WTC11 (cell line): ENCODE data around the gene RNF181. TPM values are rescaled to one million over a fixed set of nuclear protein-coding genes. Genes with fewer than 3 reads are reported as not detected.

Experiments used
- ATAC-seq: fragments of 200-7000 bp; cut with Tn5 transposase; 2 replicates; pipeline ENCODE4 v1.10.0; 2021; ENCODE audit warnings: mild to moderate bottlenecking, moderate library complexity
- CTCF ChIA-PET: fragments of 300-600 bp; sonication (Branson Sonifier 250); formaldehyde crosslinking; loops from one replicate; lab custom pipeline; 2021; ENCODE audit warnings: antibody characterized with exemption; lab: Charles Lee
- POLR2A ChIA-PET: fragments of 350-600 bp; sonication (Branson Sonifier 250); formaldehyde crosslinking; loops from one replicate; lab custom pipeline; 2021; ENCODE audit warnings: antibody characterized with exemption; lab: Charles Lee
- DNase-seq: peaks from one replicate; pipeline ENCODE4 v3.0.0; 2021; ENCODE audit warnings: low spot score
- H3K27ac Mint-ChIP-seq: 2 replicates; pipeline ENCODE4 v1.8.0; 2021; ENCODE audit warnings: mixed read lengths
- H3K27me3 Mint-ChIP-seq: 2 replicates; pipeline ENCODE4 v1.8.0; 2021; ENCODE audit warnings: low read depth, mild to moderate bottlenecking, moderate library complexity, mixed read lengths
- H3K36me3 Mint-ChIP-seq: 2 replicates; pipeline ENCODE4 v1.8.0; 2021; ENCODE audit warnings: mixed read lengths
- H3K4me1 Mint-ChIP-seq: 2 replicates; pipeline ENCODE4 v1.8.0; 2022; ENCODE audit warnings: mixed read lengths
- H3K4me3 Mint-ChIP-seq: 2 replicates; pipeline ENCODE4 v1.8.0; 2021; ENCODE audit warnings: mild to moderate bottlenecking, moderate library complexity, mixed read lengths
- H3K9me3 Mint-ChIP-seq: 2 replicates; pipeline ENCODE4 v1.8.0; 2021; ENCODE audit warnings: mixed read lengths
- ARID4B ChIP-seq: sonication (generic); formaldehyde crosslinking; IDR thresholded peaks from 2 replicates; pipeline ENCODE4 v1.8.0; 2023; ENCODE audit warnings: missing genetic modification reagents, mild to moderate bottlenecking, borderline replicate concordance
- ATF2 ChIP-seq: sonication (generic); formaldehyde crosslinking; IDR thresholded peaks from 2 replicates; pipeline ENCODE4 v1.8.1; 2022; ENCODE audit warnings: low read depth, missing genetic modification reagents, borderline replicate concordance
- ATF3 ChIP-seq: sonication (generic); formaldehyde crosslinking; conservative IDR thresholded peaks from 2 replicates; pipeline ENCODE4 v1.8.1; 2022; ENCODE audit warnings: mild to moderate bottlenecking, missing genetic modification reagents
- ATF6 ChIP-seq: sonication (generic); formaldehyde crosslinking; IDR thresholded peaks from 2 replicates; pipeline ENCODE4 v1.8.1; 2023; ENCODE audit warnings: mild to moderate bottlenecking, missing genetic modification reagents
- CTCF ChIP-seq: fragments of 200-600 bp; IDR thresholded peaks from 2 replicates; pipeline ENCODE4 v1.8.0; 2022; ENCODE audit warnings: antibody characterized with exemption
- ETV6 ChIP-seq: sonication (generic); formaldehyde crosslinking; IDR thresholded peaks from 2 replicates; pipeline ENCODE4 v1.8.1; 2022; ENCODE audit warnings: mild to moderate bottlenecking, missing genetic modification reagents
- FOXP1 ChIP-seq: sonication (generic); formaldehyde crosslinking; IDR thresholded peaks from 2 replicates; pipeline ENCODE4 v1.8.0; 2022; ENCODE audit warnings: missing genetic modification reagents, mild to moderate bottlenecking, moderate library complexity, borderline replicate concordance
- GRHL2 ChIP-seq: fragments of 250-450 bp; sonication (Bioruptor Pico); IDR thresholded peaks from 2 replicates; pipeline ENCODE4 v1.8.0; 2022; ENCODE audit warnings: mild to moderate bottlenecking, moderate library complexity; ENCODE audit not compliant: insufficient replicate concordance, severe bottlenecking
- HMGA2 ChIP-seq: fragments of 250-450 bp; sonication (Bioruptor Pico); IDR thresholded peaks from 2 replicates; pipeline ENCODE4 v1.4.0; 2021; ENCODE audit warnings: mild to moderate bottlenecking, moderate library complexity
- MXD4 ChIP-seq: fragments of 250-450 bp; sonication (Bioruptor Pico); IDR thresholded peaks from 2 replicates; pipeline ENCODE4 v1.8.0; 2021; ENCODE audit warnings: mild to moderate bottlenecking, moderate library complexity, borderline replicate concordance
- MYBL2 ChIP-seq: sonication (generic); formaldehyde crosslinking; IDR thresholded peaks from 2 replicates; pipeline ENCODE4 v1.8.1; 2023; ENCODE audit warnings: mild to moderate bottlenecking, moderate library complexity, missing genetic modification reagents
- NFYB ChIP-seq: sonication (generic); formaldehyde crosslinking; conservative IDR thresholded peaks from 2 replicates; pipeline ENCODE4 v1.8.0; 2022; ENCODE audit warnings: low read depth, missing genetic modification reagents
- PRRX2 ChIP-seq: fragments of 250-450 bp; sonication (Bioruptor Pico); IDR thresholded peaks from 2 replicates; pipeline ENCODE4 v1.8.0; 2021; ENCODE audit warnings: mild to moderate bottlenecking
- RELA ChIP-seq: sonication (generic); formaldehyde crosslinking; IDR thresholded peaks from 2 replicates; pipeline ENCODE4 v1.8.1; 2022; ENCODE audit warnings: missing genetic modification reagents, mild to moderate bottlenecking, borderline replicate concordance
- TEAD4 ChIP-seq: sonication (generic); formaldehyde crosslinking; IDR thresholded peaks from 2 replicates; pipeline ENCODE4 v1.8.0; 2022; ENCODE audit warnings: mild to moderate bottlenecking, missing genetic modification reagents
- TP53 ChIP-seq: sonication (generic); formaldehyde crosslinking; IDR thresholded peaks from 2 replicates; pipeline ENCODE4 v1.8.1; 2023; ENCODE audit warnings: mild to moderate bottlenecking, missing genetic modification reagents
- ZNF121 ChIP-seq: sonication (generic); formaldehyde crosslinking; IDR thresholded peaks from 2 replicates; pipeline ENCODE4 v1.8.0; 2023; ENCODE audit warnings: missing genetic modification reagents
- ZNF263 ChIP-seq: sonication (generic); formaldehyde crosslinking; IDR thresholded peaks from 2 replicates; pipeline ENCODE4 v1.8.1; 2022; ENCODE audit warnings: low read depth, mild to moderate bottlenecking, moderate library complexity, missing genetic modification reagents
- ZNF396 ChIP-seq: fragments of 250-450 bp; sonication (Bioruptor Pico); IDR thresholded peaks from 2 replicates; pipeline ENCODE4 v1.8.0; 2021; ENCODE audit warnings: mild to moderate bottlenecking, moderate library complexity, borderline replicate concordance
- ZNF416 ChIP-seq: fragments of 250-450 bp; sonication (Bioruptor Pico); IDR thresholded peaks from 2 replicates; pipeline ENCODE4 v1.9.0; 2021; ENCODE audit warnings: mild to moderate bottlenecking, inconsistent platforms
- total RNA-seq: library from RNA; stranded (reverse); gene quantifications from 3 replicates; pipeline ENCODE4 v1.2.3, GENCODE V29; 2021
- TF ChIP-seq, protein P1 (sequence below): fragments of 250-450 bp; sonication (Bioruptor Pico); IDR thresholded peaks from 2 replicates; pipeline ENCODE4 v1.9.0; 2021; ENCODE audit warnings: moderate library complexity, mild to moderate bottlenecking, inconsistent platforms, borderline replicate concordance

Gene RNF181
- total RNA-seq, 1 experiment from 2014 or later = 95.4 TPM

- Mint-ChIP-seq H3K36me3 (peaks cover 71% of the 10 kb centered on the region), H3K9me3 (no peaks in the 10 kb centered on the region), H3K4me1 (no peaks in the 10 kb centered on the region), H3K27me3 (no peaks in the 10 kb centered on the region), H3K4me3 (no peak overlapping the region), H3K27ac (no peak overlapping the region; the same call in 1 of the 2 replicates)
- POLR2A ChIA-PET = no interaction called here
- CTCF ChIA-PET = interaction anchor here (1.4 kb wide), 1 partner anchor 13 kb away, joined by 7 read pairs; no protein-coding TSS in a partner anchor
- DNase-seq = no peak
- TF ChIP-seq, protein P1, sequence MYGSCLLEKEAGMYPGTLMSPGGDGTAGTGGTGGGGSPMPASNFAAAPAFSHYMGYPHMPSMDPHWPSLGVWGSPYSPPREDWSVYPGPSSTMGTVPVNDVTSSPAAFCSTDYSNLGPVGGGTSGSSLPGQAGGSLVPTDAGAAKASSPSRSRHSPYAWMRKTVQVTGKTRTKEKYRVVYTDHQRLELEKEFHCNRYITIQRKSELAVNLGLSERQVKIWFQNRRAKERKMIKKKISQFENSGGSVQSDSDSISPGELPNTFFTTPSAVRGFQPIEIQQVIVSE (CRISPR knock-in tag) = no peak
- no peak for TF ChIP-seq ZNF263 (CRISPR knock-in tag)
- no peak for TF ChIP-seq ATF6 (CRISPR knock-in tag)
- TF ChIP-seq ARID4B (CRISPR knock-in tag) = no peak
- TF ChIP-seq FOXP1 = no peak
- TF ChIP-seq PRRX2 (CRISPR knock-in tag) = no peak
- TF ChIP-seq ETV6 (CRISPR knock-in tag) = no peak
- TF ChIP-seq RELA (CRISPR knock-in tag) = no peak
- no peak for TF ChIP-seq TP53 (CRISPR knock-in tag)
- TF ChIP-seq MYBL2 = no peak
- TF ChIP-seq NFYB (CRISPR knock-in tag) = no peak
- TF ChIP-seq ATF3 (CRISPR knock-in tag) = no peak
- no peak for TF ChIP-seq MXD4 (CRISPR knock-in tag)
- no peak for TF ChIP-seq HMGA2
- TF ChIP-seq CTCF = no peak
- TF ChIP-seq ZNF396 (CRISPR knock-in tag) = no peak
- ATAC-seq = no peak
These were observed 28.4 kb downstream of the RNF181 start for GRCh38 chr2:85623991-85624390.

- no peak for ATAC-seq
- Mint-ChIP-seq H3K4me1 (no peaks in the 10 kb centered on the region), H3K9me3 (no peaks in the 10 kb centered on the region), H3K4me3 (no peak overlapping the region), H3K27me3 (no peaks in the 10 kb centered on the region), H3K27ac (no peak overlapping the region), H3K36me3 (peaks cover 87% of the 10 kb centered on the region)
- no peak for DNase-seq
- POLR2A ChIA-PET = no interaction called here
- CTCF ChIA-PET = interaction anchor here (2.4 kb wide), 1 partner anchor 8 kb away, joined by 14 read pairs; no protein-coding TSS in a partner anchor
- TF ChIP-seq CTCF = no peak
- TF ChIP-seq ZNF416 (CRISPR knock-in tag) = no peak
- no peak for TF ChIP-seq TEAD4 (CRISPR knock-in tag)
- no peak for TF ChIP-seq ATF3 (CRISPR knock-in tag)
- no peak for TF ChIP-seq ATF2 (CRISPR knock-in tag)
- TF ChIP-seq ZNF263 (CRISPR knock-in tag) = no peak
- no peak for TF ChIP-seq ZNF121 (CRISPR knock-in tag)
- TF ChIP-seq GRHL2 (CRISPR knock-in tag) = no peak
These were observed 33.1 kb downstream of the RNF181 start for GRCh38 chr2:85628658-85629057.
